HepG2 (cell line): ENCODE data around the gene AHRR. TPM values are rescaled to one million over a fixed set of nuclear protein-coding genes. Genes with fewer than 3 reads are reported as not detected.
A peak's percentile ranks its signal among the peaks of the same experiment; 100 is the strongest.

Experiments used
- ATF7 ChIP-seq, 2 experiments: fragments of 450-650 bp in 1 of 2; sonication (generic) in 1 of 2; formaldehyde crosslinking in 1 of 2; IDR thresholded peaks; 2 replicates each; pipeline versions ENCODE4 v1.4.0 to v1.6.1; 2016 to 2020; ENCODE audit warnings: antibody characterized with exemption in 1 of 2, mild to moderate bottlenecking in 1 of 2, missing genetic modification reagents in 1 of 2
- CC2D1A ChIP-seq: sonication (generic); formaldehyde crosslinking; IDR thresholded peaks from 2 replicates; pipeline ENCODE4 v1.8.1; 2023; ENCODE audit warnings: mild to moderate bottlenecking, missing genetic modification reagents
- DRAP1 ChIP-seq: IDR thresholded peaks from 2 replicates; pipeline ENCODE4 v1.6.1; 2016; ENCODE audit warnings: missing genetic modification reagents, missing compliant biosample characterization
- ETS1 ChIP-seq: sonication (generic); formaldehyde crosslinking; IDR thresholded peaks from 2 replicates; pipeline ENCODE4 v1.4.0; 2020; ENCODE audit warnings: missing genetic modification reagents
- FOXO4 ChIP-seq: sonication (generic); formaldehyde crosslinking; conservative IDR thresholded peaks from 2 replicates; pipeline ENCODE4 v1.8.1; 2023; ENCODE audit warnings: missing genetic modification reagents
- HOXA9 ChIP-seq: sonication (generic); formaldehyde crosslinking; IDR thresholded peaks from 2 replicates; pipeline ENCODE4 v1.8.1; 2022; ENCODE audit warnings: missing genetic modification reagents, mild to moderate bottlenecking, moderate library complexity, borderline replicate concordance
- KDM3A ChIP-seq: IDR thresholded peaks from 2 replicates; pipeline ENCODE4 v1.6.1; 2018; ENCODE audit warnings: low read depth, missing compliant biosample characterization
- MIER3 ChIP-seq: IDR thresholded peaks from 2 replicates; pipeline ENCODE4 v1.6.1; 2016; ENCODE audit warnings: missing compliant biosample characterization, borderline replicate concordance
- NRL ChIP-seq: sonication (generic); formaldehyde crosslinking; IDR thresholded peaks from 2 replicates; pipeline ENCODE4 v1.5.0; 2020; ENCODE audit warnings: missing genetic modification reagents, mild to moderate bottlenecking, moderate library complexity, borderline replicate concordance
- PITX1 ChIP-seq: sonication (generic); formaldehyde crosslinking; IDR thresholded peaks from 2 replicates; pipeline ENCODE4 v1.5.1; 2020; ENCODE audit warnings: mild to moderate bottlenecking, missing genetic modification reagents
- SAP130 ChIP-seq: IDR thresholded peaks from 2 replicates; pipeline ENCODE4 v1.6.1; 2016; ENCODE audit warnings: low read depth
- STAG1 ChIP-seq: sonication (generic); formaldehyde crosslinking; IDR thresholded peaks from 2 replicates; pipeline ENCODE4 v1.4.0; 2020; ENCODE audit warnings: missing genetic modification reagents
- TFDP1 ChIP-seq: IDR thresholded peaks from 2 replicates; pipeline ENCODE4 v1.6.1; 2016; ENCODE audit warnings: missing compliant biosample characterization, missing genetic modification reagents, borderline replicate concordance
- YEATS2 ChIP-seq: sonication (generic); formaldehyde crosslinking; IDR thresholded peaks from 2 replicates; pipeline ENCODE4 v1.4.0; 2020; ENCODE audit warnings: missing genetic modification reagents, borderline replicate concordance
- ZC3H13 ChIP-seq: sonication (generic); formaldehyde crosslinking; IDR thresholded peaks from 2 replicates; pipeline ENCODE4 v1.8.1; 2023; ENCODE audit warnings: mild to moderate bottlenecking, missing genetic modification reagents, moderate library complexity
- ZMYM4 ChIP-seq: sonication (generic); formaldehyde crosslinking; IDR thresholded peaks from 2 replicates; pipeline ENCODE4 v1.8.1; 2023; ENCODE audit warnings: mild to moderate bottlenecking, missing genetic modification reagents
- ZNF225 ChIP-seq: sonication (generic); formaldehyde crosslinking; IDR thresholded peaks from 2 replicates; pipeline ENCODE4 v1.4.0; 2020; ENCODE audit warnings: mild to moderate bottlenecking, missing genetic modification reagents
- ZNF232 ChIP-seq: sonication (generic); formaldehyde crosslinking; IDR thresholded peaks from 2 replicates; pipeline ENCODE4 v1.4.0; 2020; ENCODE audit warnings: missing genetic modification reagents, borderline replicate concordance
- ZNF260 ChIP-seq: sonication (generic); formaldehyde crosslinking; IDR thresholded peaks from 2 replicates; pipeline ENCODE4 v1.4.0; 2020; ENCODE audit warnings: missing genetic modification reagents, low read depth, mild to moderate bottlenecking, borderline replicate concordance
- ZNF331 ChIP-seq: sonication (generic); formaldehyde crosslinking; IDR thresholded peaks from 2 replicates; pipeline ENCODE4 v1.4.0; 2020; ENCODE audit warnings: missing genetic modification reagents
- ZNF337 ChIP-seq: sonication (generic); formaldehyde crosslinking; IDR thresholded peaks from 2 replicates; pipeline ENCODE4 v1.5.1; 2020; ENCODE audit warnings: missing genetic modification reagents, low read depth, mild to moderate bottlenecking, borderline replicate concordance
- ZSCAN31 ChIP-seq: sonication (generic); formaldehyde crosslinking; IDR thresholded peaks from 2 replicates; pipeline ENCODE4 v1.5.0; 2020; ENCODE audit warnings: low read depth, mild to moderate bottlenecking, missing genetic modification reagents
- polyA plus RNA-seq, 8 experiments: library from polyadenylated mRNA; depleted of rRNA in 3 of 8; stranded (reverse) in 7 of 8; unstranded in 1 of 8; fragments of >200 nt; fragmentation: Illumina TruSeq in 4 of 8; extraction: Trizol in 4 of 8; gene quantifications; 2 replicates each; pipeline versions ENCODE4 v1.2.1 to v1.2.3, GENCODE V29; 2011 to 2016; ENCODE audit warnings: low read depth in 4 of 8, missing spikeins in 1 of 8, mixed read lengths in 1 of 8; ENCODE audit not compliant: insufficient read depth in 1 of 8
- total RNA-seq, 5 experiments: library from RNA; depleted of rRNA; stranded (reverse); fragments of >200 nt; fragmentation: Illumina TruSeq; extraction: Trizol; gene quantifications; 2 replicates each; pipeline ENCODE4 v1.2.3, GENCODE V29; 2016; ENCODE audit warnings: low read depth in 1 of 5
- TF ChIP-seq, protein P1 (sequence below): sonication (generic); formaldehyde crosslinking; IDR thresholded peaks from 2 replicates; pipeline ENCODE4 v1.8.0; 2022; ENCODE audit warnings: missing genetic modification reagents, mild to moderate bottlenecking, moderate library complexity, borderline replicate concordance

The AHRR gene
- total and polyA plus RNA-seq, 2 of the 13 experiments (the other 11 are each of a cell fraction or from before 2014, with no cell fraction given) = 0.28 to 0.35 TPM

GRCh38 chr5:472076-472655 is 150.7 kb downstream of the AHRR start (continued):
- TF ChIP-seq ATF7 (IDR thresholded peaks at IDR 0.05) = no peak
- no peak for TF ChIP-seq ATF7 (CRISPR knock-in tag; IDR thresholded peaks at IDR 0.05)
- no peak; the same call in 1 of the 2 replicates for TF ChIP-seq KDM3A (CRISPR knock-in tag)
- TF ChIP-seq ETS1 = no peak
- no peak; the same call in 1 of the 2 replicates for TF ChIP-seq HOXA9 (CRISPR knock-in tag)
- no peak for TF ChIP-seq ZMYM4 (CRISPR knock-in tag)
- TF ChIP-seq CC2D1A (CRISPR knock-in tag) = no peak
- TF ChIP-seq DRAP1 (CRISPR knock-in tag) = no peak
- TF ChIP-seq, protein P1, sequence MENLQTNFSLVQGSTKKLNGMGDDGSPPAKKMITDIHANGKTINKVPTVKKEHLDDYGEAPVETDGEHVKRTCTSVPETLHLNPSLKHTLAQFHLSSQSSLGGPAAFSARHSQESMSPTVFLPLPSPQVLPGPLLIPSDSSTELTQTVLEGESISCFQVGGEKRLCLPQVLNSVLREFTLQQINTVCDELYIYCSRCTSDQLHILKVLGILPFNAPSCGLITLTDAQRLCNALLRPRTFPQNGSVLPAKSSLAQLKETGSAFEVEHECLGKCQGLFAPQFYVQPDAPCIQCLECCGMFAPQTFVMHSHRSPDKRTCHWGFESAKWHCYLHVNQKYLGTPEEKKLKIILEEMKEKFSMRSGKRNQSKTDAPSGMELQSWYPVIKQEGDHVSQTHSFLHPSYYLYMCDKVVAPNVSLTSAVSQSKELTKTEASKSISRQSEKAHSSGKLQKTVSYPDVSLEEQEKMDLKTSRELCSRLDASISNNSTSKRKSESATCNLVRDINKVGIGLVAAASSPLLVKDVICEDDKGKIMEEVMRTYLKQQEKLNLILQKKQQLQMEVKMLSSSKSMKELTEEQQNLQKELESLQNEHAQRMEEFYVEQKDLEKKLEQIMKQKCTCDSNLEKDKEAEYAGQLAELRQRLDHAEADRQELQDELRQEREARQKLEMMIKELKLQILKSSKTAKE (CRISPR knock-in tag) = no peak
- TF ChIP-seq SAP130 (CRISPR knock-in tag) = peak; percentile 35
- no peak for TF ChIP-seq ZNF225
- TF ChIP-seq NRL = no peak
- no peak for TF ChIP-seq STAG1 (CRISPR knock-in tag)
- no peak for TF ChIP-seq ZNF337
- TF ChIP-seq ZSCAN31 = 0 out of 2 replicates have a peak, but pooled peaks have one; percentile 2
- no peak for TF ChIP-seq ZNF232 (CRISPR knock-in tag)
- TF ChIP-seq PITX1 (CRISPR knock-in tag) = peak; percentile 29; the same call in 1 of the 2 replicates
- TF ChIP-seq ZC3H13 (CRISPR knock-in tag) = 0 out of 2 replicates have a peak, but pooled peaks have one; percentile 31
- no peak for TF ChIP-seq ZNF260 (CRISPR knock-in tag)
- TF ChIP-seq MIER3 (CRISPR knock-in tag) = 0 out of 2 replicates have a peak, but pooled peaks have one; percentile 3
- 0 out of 2 replicates have a peak, but pooled peaks have one; percentile 18 for TF ChIP-seq YEATS2 (CRISPR knock-in tag)
- no peak for TF ChIP-seq TFDP1
- no peak for TF ChIP-seq FOXO4 (CRISPR knock-in tag)
- TF ChIP-seq ZNF331 (CRISPR knock-in tag) = no peak
